ENCODE results near the gene NEURL1.

NEURL1 gene

GRCh38 chr10:103609231-103610082 lies 116.0 kb downstream of the NEURL1 start:
- no peak for DNase-seq

- DNase-seq, result no peak
Observed at GRCh38 chr10:103610083-103610472, 116.6 kb downstream of the NEURL1 start.

- DNase-seq, result no peak
Observed at GRCh38 chr10:103610921-103611511, 117.5 kb downstream of the NEURL1 start.

GRCh38 chr10:103612462-103613365 lies 119.2 kb downstream of the NEURL1 start:
- DNase-seq, result no peak

GRCh38 chr10:103613616-103614015 lies 120.1 kb downstream of the NEURL1 start:
- no peak for DNase-seq

- no peak for DNase-seq
Observed at GRCh38 chr10:103614306-103615158, 121.0 kb downstream of the NEURL1 start.

GRCh38 chr10:103616705-103617601 lies 123.4 kb downstream of the NEURL1 start:
- DNase-seq, result no peak

GRCh38 chr10:103617602-103618385 lies 124.3 kb downstream of the NEURL1 start:
- DNase-seq, result no peak

GRCh38 chr10:103618575-103619423 lies 125.3 kb downstream of the NEURL1 start:
- DNase-seq, result no peak

- no peak for DNase-seq
Observed at GRCh38 chr10:103619424-103620351, 126.2 kb downstream of the NEURL1 start.

- DNase-seq, result no peak
Observed at GRCh38 chr10:103620352-103620740, 126.8 kb downstream of the NEURL1 start.

GRCh38 chr10:103620891-103621782 lies 127.6 kb downstream of the NEURL1 start:
- DNase-seq, result no peak

GRCh38 chr10:103621783-103622125 lies 128.2 kb downstream of the NEURL1 start:
- no peak for DNase-seq

GRCh38 chr10:103622286-103622685 lies 128.8 kb downstream of the NEURL1 start:
- DNase-seq, result no peak

GRCh38 chr10:103622935-103623574 lies 129.6 kb downstream of the NEURL1 start:
- DNase-seq, result no peak

GRCh38 chr10:103626178-103626577 lies 132.7 kb downstream of the NEURL1 start:
- DNase-seq, result no peak
